GM06990 (cell line): ENCODE results near the gene AGBL4.

ENCODE experiments used
- DNase-seq: peaks from one replicate; pipeline ENCODE4 v3.0.0-alpha.2; 2011; ENCODE audit not compliant: insufficient read length; ENCODE audit errors: extremely low read depth
- H3K27me3 ChIP-seq: replicated peaks from 2 replicates; pipeline ENCODE4 v1.6.0; 2011; ENCODE audit warnings: low read length; ENCODE audit not compliant: control insufficient read depth, insufficient read depth
- H3K36me3 ChIP-seq: 2 replicates; pipeline ENCODE4 v1.5.1; 2011; ENCODE audit warnings: low read length; ENCODE audit not compliant: control insufficient read depth, insufficient read depth
- H3K4me3 ChIP-seq: replicated peaks from 2 replicates; pipeline ENCODE4 v1.5.1; 2011; ENCODE audit warnings: low read depth, mild to moderate bottlenecking, control low read depth, low read length
- TF ChIP-seq, protein P1 (sequence below): IDR thresholded peaks from 2 replicates; pipeline ENCODE4 v1.5.1; 2011; ENCODE audit warnings: low read length, control low read depth, mild to moderate bottlenecking, inconsistent platforms; ENCODE audit not compliant: insufficient read depth, poor library complexity, severe bottlenecking

The AGBL4 gene

DNA sequence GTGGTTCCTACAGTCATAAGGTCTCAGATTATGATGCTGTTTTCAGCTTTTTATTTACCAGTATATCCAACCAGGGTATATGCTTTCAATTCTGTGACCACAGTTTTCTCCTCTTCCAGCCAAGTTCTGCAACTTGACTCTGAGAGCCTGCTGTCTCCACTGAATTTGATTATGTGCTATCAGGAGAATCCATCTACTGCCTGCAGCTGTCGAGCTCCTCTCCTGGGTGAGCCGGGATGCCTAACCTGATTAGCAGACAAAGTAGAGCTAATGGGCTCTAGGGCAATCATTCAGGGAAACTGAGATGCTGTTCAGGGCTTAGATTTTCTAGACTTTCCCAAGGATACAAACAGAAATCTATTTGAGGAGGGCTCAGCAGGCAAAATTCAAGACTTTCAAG, 975.6 kb downstream of the AGBL4 start:
- no peak for DNase-seq
- Histone ChIP-seq H3K36me3 (no peaks in the 10 kb centered on the region), H3K4me3 (no peak overlapping the region), H3K27me3 (no peaks in the 10 kb centered on the region)
- TF ChIP-seq, protein P1, sequence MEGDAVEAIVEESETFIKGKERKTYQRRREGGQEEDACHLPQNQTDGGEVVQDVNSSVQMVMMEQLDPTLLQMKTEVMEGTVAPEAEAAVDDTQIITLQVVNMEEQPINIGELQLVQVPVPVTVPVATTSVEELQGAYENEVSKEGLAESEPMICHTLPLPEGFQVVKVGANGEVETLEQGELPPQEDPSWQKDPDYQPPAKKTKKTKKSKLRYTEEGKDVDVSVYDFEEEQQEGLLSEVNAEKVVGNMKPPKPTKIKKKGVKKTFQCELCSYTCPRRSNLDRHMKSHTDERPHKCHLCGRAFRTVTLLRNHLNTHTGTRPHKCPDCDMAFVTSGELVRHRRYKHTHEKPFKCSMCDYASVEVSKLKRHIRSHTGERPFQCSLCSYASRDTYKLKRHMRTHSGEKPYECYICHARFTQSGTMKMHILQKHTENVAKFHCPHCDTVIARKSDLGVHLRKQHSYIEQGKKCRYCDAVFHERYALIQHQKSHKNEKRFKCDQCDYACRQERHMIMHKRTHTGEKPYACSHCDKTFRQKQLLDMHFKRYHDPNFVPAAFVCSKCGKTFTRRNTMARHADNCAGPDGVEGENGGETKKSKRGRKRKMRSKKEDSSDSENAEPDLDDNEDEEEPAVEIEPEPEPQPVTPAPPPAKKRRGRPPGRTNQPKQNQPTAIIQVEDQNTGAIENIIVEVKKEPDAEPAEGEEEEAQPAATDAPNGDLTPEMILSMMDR: no peak

DNA sequence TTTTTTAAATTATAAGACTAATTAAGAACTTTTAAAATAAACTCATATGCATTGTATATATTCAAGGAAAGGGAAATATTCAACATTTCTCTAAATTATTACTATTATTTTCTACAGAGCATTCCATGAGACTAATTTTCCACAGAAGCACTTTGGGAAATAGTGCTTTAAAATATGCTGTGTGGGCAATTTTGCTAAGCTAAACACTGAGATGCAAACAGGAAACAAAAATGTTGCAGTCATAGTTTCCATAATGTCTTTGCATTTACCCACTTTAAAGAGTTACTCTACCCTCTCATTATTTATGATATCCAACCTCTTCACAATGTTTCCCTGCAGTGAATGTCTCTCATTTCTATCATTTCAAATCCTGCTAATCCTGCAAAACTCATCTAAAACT, 977.4 kb downstream of the AGBL4 start:
- DNase-seq: no peak
- Histone ChIP-seq H3K27me3 (no peaks in the 10 kb centered on the region), H3K36me3 (no peaks in the 10 kb centered on the region), H3K4me3 (no peak overlapping the region)
- TF ChIP-seq, protein P1: no peak

DNA sequence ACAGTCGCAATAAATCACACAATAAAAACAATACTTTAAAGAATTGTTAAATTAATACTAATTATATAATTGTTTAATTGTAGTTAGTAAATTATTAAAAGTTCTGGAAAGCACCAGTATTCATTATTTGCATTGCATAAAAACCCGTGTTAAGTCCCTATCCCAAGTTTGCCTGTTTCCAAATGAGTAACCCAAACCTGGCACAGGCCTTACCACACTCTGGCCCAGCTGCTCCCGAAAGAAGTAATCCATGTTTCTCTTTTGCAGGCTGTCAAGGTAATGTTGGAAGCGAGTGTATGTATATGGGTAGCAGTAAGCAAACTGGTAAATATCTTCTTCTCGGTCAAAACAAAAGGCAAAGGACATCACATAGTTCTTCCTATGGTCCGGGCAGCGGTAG, 978.4 kb downstream of the AGBL4 start:
- no peak for DNase-seq
- TF ChIP-seq, protein P1: no peak
- H3K27me3 ChIP-seq: no peaks in the 10 kb centered on the region

DNA sequence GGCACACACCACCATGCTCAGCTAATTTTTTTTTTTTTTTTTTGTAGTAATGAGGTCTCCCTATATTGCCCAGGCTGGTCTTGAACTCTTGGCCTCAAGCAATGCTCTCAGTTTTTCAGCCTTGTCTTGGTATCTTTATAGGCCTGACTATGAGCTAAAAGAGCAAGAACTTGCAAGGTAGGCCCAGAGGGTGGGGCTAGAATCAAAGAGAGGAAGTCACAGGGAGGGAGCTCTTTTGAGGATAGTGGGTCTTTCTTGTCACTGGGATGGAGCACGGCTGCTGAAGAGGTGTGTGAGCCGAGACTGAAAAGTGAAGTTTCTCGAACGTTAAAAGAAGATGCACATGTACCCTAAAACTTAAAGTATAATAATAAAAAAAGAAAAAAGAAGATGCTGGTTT, 987.1 kb downstream of the AGBL4 start:
- Histone ChIP-seq H3K4me3 (no peak overlapping the region), H3K27me3 (no peaks in the 10 kb centered on the region), H3K36me3 (no peaks in the 10 kb centered on the region)
- no peak for DNase-seq
- TF ChIP-seq, protein P1: peak; percentile 1

More for the DNA sequence above, 978.4 kb downstream of the AGBL4 start:
- Histone ChIP-seq H3K36me3 (no peaks in the 10 kb centered on the region), H3K4me3 (no peak overlapping the region)

DNA sequence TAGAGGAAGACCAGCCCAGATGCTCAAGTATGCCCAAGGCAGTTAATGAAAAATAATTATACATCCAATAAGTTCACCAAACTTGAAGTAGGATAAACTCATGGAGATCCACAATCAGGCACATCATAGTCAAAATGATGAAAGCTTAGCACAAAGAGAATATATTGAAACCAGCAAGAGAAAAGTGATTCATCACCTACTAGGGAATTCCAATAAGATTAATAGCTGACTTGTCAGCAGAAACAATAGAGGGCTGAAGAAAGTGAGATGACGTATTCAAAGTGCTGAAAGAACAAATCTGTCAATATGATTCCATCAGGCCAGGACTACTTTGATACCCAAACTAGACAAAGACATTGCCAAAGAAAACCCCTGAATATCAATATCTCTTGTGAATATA, 995.4 kb downstream of the AGBL4 start:
- no peak overlapping the region for H3K4me3 ChIP-seq
- H3K36me3 ChIP-seq: no peaks in the 10 kb centered on the region
- TF ChIP-seq, protein P1: no peak
- H3K27me3 ChIP-seq: no peaks in the 10 kb centered on the region
- DNase-seq: no peak

DNA sequence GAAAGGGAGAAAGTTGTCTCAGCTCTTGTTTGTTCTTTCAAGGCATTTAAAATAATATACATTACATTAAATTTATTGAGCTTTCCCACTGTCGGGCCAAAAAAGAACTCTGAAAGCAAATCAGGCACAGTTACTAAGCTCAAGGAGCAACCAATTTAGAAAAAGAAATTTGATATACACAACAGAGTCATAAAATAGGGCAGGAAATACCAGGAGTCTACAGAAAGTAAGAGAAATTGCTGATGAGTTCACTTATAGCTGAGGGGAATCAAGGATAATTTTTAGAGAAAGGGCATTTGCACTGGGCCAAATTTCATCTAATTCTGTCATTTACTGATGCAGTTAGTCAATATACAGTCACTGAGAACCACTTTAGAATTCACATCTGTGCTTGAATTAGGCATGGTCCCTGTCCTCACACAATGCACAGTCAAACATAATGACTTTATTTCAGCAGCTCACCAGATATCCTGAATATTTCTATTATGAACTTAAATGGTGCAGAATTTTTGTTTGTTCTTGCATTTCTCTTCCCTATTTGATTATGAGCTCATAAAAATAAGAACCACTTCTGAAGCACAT, 997.4 kb downstream of the AGBL4 start:
- DNase-seq: no peak
- H3K4me3 ChIP-seq: no peak overlapping the region
- H3K27me3 ChIP-seq: no peaks in the 10 kb centered on the region
- TF ChIP-seq, protein P1: no peak
- no peaks in the 10 kb centered on the region for H3K36me3 ChIP-seq
